GM19395 (cell line): ENCODE measurements around the gene APOC4.
"Not testable (repeated sequence)": the region's sequence is repeated elsewhere in the genome, so short reads cannot be mapped to it uniquely, and the experiment has no call there.

Experiments used
- ATAC-seq: cut with Tn5 transposase; IDR thresholded peaks from one replicate; pipeline ENCODE4 v1.9.1; 2021; ENCODE audit warnings: mild to moderate bottlenecking, moderate library complexity; ENCODE audit not compliant: unreplicated experiment

The APOC4 gene

GRCh38 chr19:44957526-44957925, 15.5 kb downstream of the APOC4 start:
- no peak for ATAC-seq

GRCh38 chr19:44958090-44958489, 16.1 kb downstream of the APOC4 start:
- ATAC-seq: no peak

DNA sequence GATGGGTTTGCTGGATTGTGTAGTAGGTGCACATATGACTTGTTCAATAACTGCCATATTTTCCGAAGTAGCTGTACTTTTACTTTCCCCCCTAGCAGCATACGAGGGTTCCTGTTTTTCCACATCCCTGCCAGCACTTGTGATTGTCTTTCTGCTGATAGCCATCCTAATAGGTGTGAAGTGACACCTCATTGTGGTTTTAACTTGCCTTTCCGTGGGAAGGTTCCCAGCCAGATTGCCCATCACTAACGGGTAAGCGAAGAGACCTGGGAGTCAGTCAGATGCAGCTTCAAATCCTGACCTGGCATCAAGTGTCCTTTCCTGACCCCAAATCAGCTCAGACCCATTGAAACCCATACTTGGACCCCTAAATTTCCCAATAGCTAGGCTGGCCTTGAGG, 17.7 kb downstream of the APOC4 start:
- no peak for ATAC-seq

DNA sequence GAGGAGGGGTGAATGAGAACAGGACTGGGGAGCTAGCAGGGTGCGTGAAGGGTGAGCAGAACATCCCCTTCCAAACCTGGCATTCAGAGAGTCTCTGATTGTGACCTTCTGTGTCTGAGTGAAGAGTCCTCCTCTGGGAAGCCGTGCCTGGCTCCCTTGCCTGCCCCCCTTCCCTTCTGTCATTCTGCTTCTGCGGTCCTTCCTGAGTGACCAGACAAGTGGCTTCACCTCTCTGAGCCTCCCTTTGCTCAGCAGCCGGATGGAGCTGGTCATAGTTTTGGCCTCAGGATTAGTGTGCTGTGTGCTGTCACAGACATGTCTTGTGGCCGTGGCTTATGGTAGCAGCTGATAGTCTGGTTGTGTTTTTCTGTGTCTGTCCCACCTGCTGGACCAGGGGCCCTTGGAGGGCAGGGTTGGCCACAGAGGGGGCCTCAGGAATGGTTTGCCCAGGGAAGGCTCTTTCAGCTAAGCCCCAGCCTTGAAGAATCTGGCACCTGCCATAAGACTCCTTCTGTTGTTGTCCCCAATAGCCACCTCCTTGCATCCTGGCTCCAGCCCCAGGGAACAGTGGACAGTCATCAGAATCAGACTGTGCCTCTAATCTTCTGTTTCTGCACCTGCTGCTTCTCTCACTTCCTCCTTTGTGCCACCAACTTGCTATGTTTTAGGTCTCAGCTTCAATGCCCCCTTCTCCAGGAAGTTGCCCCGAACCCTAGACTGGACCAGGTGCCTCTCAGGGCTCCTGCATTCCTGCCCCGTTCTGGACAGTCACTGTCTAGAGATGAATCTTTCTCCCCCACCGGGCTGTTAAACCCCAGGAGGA, 19.1 kb downstream of the APOC4 start:
- no peak for ATAC-seq

DNA sequence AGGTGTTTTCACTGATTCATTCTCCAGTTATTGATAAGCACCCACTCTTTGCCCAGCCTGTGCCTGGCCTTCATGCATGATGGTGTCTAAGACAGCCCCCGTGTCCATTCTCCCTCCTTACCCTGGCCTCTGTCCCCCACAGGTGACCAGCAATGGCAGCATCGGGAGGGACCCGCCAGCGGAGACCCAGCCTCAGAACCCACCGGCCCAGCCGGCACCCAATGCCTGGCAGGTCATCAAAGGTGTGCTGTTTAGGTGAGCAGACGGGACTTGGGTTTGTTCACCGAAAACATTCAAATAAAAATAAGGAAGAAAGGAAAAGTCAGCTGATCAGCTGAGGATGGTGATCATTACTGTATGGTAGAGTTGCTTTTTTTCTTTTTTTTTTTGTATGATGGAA, 19.8 kb downstream of the APOC4 start:
- no peak for ATAC-seq

GRCh38 chr19:44968118-44968517, 26.1 kb downstream of the APOC4 start:
- ATAC-seq: no peak

GRCh38 chr19:44968670-44969069, 26.6 kb downstream of the APOC4 start:
- ATAC-seq: no peak

DNA sequence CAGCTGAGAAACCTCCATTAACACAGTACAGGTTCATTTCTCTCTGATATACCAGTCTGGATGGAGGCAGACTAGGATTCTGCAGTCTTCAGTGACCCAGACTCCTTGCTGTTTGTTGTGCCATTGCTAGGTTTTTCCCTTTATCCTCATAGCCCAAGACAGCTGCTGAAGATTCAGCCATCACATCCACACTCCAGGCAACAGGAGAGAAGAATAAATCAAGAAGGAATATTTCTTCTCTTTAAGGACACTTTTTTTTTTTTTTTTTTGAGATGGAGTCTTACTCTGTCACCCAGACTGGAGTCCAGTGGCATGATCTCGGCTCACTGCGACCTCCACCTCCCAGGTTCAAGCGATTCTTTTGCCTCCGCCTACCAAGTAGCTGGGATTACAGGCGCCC, 27.4 kb downstream of the APOC4 start:
- no peak for ATAC-seq

- ATAC-seq: not testable (repeated sequence)
Observed at GRCh38 chr19:44971451-44971850, 29.4 kb downstream of the APOC4 start.

DNA sequence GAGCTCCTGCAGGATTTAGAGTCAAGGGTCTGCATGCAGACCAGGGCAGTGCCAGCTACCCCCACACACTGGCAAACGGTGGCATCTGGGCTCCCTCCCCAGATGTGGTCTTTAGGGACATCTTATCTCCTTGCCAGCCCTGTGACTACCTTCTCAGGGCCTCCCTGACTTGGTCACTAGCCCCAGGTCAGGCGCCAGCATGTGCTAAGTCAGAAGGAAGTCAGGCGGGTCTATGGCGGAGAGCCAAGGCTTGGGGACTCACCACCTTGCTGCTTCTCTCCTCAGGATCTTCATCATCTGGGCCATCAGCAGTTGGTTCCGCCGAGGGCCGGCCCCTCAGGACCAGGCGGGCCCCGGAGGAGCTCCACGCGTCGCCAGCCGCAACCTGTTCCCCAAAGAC, 30.8 kb downstream of the APOC4 start:
- ATAC-seq: no peak

- no peak for ATAC-seq
Observed at GRCh38 chr19:44973982-44974735, 32.1 kb downstream of the APOC4 start.

GRCh38 chr19:44974857-44975256, 32.8 kb downstream of the APOC4 start:
- ATAC-seq: no peak

- no peak for ATAC-seq
Observed at GRCh38 chr19:44975444-44975843, 33.4 kb downstream of the APOC4 start.

DNA sequence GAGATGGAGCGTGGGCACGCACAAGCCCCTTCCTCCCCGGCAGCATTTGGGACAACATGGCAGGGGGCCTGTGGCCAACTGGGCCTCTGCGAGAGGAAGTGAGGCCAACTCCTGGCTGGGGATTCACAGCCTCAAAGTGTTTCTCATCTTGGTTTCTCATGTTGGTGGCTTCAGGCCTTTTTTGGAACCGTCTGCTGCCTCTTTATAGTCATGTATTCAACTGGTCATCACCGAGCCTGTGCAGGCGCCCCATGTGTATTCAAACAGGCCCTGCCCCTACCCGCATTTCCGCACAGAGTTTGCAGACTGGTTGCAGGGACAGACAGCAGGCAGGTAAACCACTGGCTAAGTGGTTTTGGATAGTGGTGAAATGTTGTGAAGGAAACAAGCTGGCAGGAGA, 42.0 kb downstream of the APOC4 start:
- ATAC-seq: no peak

DNA sequence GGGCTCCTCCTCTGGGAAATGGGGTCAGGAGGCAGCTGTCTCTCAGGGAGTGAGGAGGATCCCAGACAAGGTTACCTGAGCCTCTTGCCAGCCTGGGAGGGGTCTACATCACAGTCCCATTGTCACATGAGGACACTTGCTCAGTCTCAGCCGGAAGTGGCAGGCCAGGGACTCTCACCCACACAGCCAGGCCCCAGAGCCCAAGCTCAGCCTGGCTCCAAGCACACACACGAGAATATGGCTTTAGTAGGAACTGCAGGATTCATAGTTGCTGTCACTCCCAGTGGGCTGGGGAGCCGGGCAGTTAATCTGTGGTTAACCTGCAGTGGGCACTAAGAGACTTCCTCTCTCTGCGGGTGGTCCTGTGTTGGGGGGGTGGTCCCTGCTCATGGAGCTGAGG, 43.4 kb downstream of the APOC4 start:
- ATAC-seq: no peak

GRCh38 chr19:44986389-44986788, 44.4 kb downstream of the APOC4 start:
- ATAC-seq: no peak

- ATAC-seq: no peak
Observed at GRCh38 chr19:44987148-44987675, 45.2 kb downstream of the APOC4 start.

- no peak for ATAC-seq
Observed at GRCh38 chr19:44988273-44988672, 46.2 kb downstream of the APOC4 start.

DNA sequence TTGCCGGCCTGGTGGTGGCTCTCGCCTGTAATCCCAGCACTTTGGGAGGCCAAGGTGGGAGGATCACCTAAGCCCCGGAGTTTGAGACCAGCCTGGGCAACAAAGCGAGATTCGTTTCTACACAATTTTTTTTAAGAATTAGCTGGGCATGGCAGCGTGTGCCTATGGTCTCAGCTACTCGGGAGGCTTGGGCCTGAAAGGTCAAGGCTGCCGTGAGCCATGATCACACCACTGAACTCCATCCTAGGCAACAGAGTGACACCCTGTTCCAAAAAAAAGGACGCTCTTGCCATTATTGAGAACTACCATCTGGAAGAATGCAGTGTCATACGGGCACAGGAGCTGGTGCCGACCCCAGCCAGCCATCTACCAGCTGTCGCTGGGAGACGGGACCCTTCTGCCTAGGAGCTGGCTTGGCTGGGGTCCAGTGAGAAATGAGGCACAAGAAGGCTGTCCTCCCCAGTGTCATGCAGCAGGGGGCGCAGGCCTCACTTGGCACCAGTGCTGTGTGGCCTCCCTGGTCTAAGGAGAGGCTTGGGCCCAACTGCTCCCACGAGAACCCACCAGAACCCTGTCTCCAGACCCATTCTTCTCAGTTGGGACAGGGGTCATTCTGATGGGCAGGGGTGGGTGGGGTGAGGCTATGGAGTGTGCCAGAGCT, 47.0 kb downstream of the APOC4 start:
- no peak for ATAC-seq

DNA sequence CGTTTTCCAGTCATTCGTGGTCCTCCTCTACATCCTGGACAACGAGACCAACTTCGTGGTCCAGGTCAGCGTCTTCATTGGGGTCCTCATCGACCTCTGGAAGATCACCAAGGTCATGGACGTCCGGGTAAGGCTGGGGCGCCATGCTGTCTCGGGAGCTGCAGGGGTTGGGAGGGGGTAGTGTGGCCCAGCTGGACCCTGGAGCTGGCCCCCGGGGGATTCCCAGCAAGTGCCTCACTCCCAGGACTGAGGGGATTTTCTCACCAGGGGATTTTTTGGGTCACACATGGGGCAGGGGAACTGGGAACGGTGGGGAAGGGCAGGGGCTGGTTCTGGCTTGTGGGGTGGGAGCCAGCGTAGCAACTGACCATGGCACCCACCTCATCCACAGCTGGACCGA, 48.4 kb downstream of the APOC4 start:
- ATAC-seq: no peak

- ATAC-seq: no peak
Observed at GRCh38 chr19:44990966-44991365, 48.9 kb downstream of the APOC4 start.
